Progenitor cell of endocrine pancreas (in vitro differentiated cells): ENCODE results near the gene GNGT1. TPM values are rescaled to one million over a fixed set of nuclear protein-coding genes. Genes with fewer than 3 reads are reported as not detected.

ENCODE experiments used
- DNase-seq: peaks from one replicate; pipeline ENCODE4 v3.0.0; 2021; ENCODE audit warnings: low spot score; ENCODE audit not compliant: unreplicated experiment
- H3K27ac Mint-ChIP-seq: 2 replicates; pipeline ENCODE4 v1.8.0; 2021; ENCODE audit warnings: mild to moderate bottlenecking, moderate library complexity, mixed read lengths
- H3K27me3 Mint-ChIP-seq: 2 replicates; pipeline ENCODE4 v1.8.0; 2021; ENCODE audit warnings: mixed read lengths
- H3K36me3 Mint-ChIP-seq: 2 replicates; pipeline ENCODE4 v1.8.0; 2022; ENCODE audit warnings: mixed read lengths; ENCODE audit not compliant: insufficient read depth
- H3K4me1 Mint-ChIP-seq: 2 replicates; pipeline ENCODE4 v1.8.0; 2021; ENCODE audit warnings: low read depth, mixed read lengths
- H3K4me3 Mint-ChIP-seq: 2 replicates; pipeline ENCODE4 v1.8.0; 2021; ENCODE audit warnings: low read depth, mild to moderate bottlenecking, moderate library complexity, mixed read lengths
- H3K9me3 Mint-ChIP-seq: 2 replicates; pipeline ENCODE4 v1.8.0; 2021; ENCODE audit warnings: low read depth, mixed read lengths
- total RNA-seq: library from RNA; stranded (reverse); gene quantifications from 2 replicates; pipeline ENCODE4 v1.2.1, GENCODE V29; 2021
- TF ChIP-seq, protein P1 (sequence below): fragments of 200-600 bp; sonication (generic); IDR thresholded peaks from one replicate; pipeline ENCODE4 v1.5.0; 2021; ENCODE audit warnings: antibody characterized with exemption, mild to moderate bottlenecking; ENCODE audit not compliant: unreplicated experiment

The GNGT1 gene
- total RNA-seq, 1 donor from 2014 or later = not detected

GRCh38 chr7:93883078-93883916, 23.1 kb upstream of the GNGT1 start:
- H3K9me3 Mint-ChIP-seq = peaks cover 6% of the 10 kb centered on the region
- H3K36me3 Mint-ChIP-seq = no peaks in the 10 kb centered on the region
- TF ChIP-seq, protein P1, sequence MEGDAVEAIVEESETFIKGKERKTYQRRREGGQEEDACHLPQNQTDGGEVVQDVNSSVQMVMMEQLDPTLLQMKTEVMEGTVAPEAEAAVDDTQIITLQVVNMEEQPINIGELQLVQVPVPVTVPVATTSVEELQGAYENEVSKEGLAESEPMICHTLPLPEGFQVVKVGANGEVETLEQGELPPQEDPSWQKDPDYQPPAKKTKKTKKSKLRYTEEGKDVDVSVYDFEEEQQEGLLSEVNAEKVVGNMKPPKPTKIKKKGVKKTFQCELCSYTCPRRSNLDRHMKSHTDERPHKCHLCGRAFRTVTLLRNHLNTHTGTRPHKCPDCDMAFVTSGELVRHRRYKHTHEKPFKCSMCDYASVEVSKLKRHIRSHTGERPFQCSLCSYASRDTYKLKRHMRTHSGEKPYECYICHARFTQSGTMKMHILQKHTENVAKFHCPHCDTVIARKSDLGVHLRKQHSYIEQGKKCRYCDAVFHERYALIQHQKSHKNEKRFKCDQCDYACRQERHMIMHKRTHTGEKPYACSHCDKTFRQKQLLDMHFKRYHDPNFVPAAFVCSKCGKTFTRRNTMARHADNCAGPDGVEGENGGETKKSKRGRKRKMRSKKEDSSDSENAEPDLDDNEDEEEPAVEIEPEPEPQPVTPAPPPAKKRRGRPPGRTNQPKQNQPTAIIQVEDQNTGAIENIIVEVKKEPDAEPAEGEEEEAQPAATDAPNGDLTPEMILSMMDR = no peak
- no peak overlapping the region for H3K4me3 Mint-ChIP-seq
- no peak for DNase-seq
- no peaks in the 10 kb centered on the region for H3K4me1 Mint-ChIP-seq
- H3K27me3 Mint-ChIP-seq = peaks cover 8% of the 10 kb centered on the region
- H3K27ac Mint-ChIP-seq = no peak overlapping the region

DNA sequence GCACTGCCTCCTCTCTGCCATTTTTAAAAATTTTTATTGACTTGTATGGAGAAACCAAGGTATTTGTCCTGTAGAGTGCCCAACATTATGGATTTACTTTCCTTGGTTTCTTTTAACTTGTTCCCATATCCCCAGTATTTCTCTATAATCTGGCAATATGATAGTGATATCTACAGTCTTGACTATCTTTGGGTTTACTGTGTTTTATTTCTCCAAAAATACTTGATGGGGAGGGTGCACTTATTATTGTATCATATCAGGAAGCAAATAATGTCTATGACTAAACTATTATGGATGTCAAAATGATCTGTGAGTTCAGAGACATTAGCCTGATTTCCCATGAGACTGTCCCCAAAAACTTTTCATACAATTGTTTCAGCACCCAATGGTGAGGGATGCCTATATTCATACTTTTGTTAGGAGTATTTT, 22.4 kb upstream of the GNGT1 start:
- Mint-ChIP-seq H3K4me3 (no peak overlapping the region), H3K4me1 (no peaks in the 10 kb centered on the region), H3K27ac (no peak overlapping the region), H3K36me3 (no peaks in the 10 kb centered on the region), H3K9me3 (peaks cover 6% of the 10 kb centered on the region), H3K27me3 (peaks cover 14% of the 10 kb centered on the region)
- DNase-seq = no peak
- TF ChIP-seq, protein P1 = no peak

DNA sequence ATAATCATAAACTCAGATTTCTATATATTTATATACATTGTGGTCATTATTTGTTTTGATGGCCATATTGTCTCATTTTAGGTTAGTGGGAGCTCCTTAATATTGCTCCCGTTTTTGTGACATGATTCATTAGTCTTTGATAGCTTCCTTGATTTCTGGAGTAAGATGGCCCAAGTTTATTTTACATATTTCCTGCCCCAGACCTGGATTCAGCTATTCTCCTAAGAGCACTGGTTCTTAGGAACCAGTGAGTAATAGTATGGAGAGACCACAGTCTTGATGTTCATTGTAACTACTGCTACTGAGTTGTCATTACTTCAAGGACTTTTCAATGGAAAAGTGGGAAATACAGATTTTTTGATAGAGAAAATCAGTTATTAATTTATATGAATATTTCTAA, 21.8 kb upstream of the GNGT1 start:
- Mint-ChIP-seq H3K36me3 (no peaks in the 10 kb centered on the region), H3K27ac (no peak overlapping the region), H3K4me1 (no peaks in the 10 kb centered on the region), H3K4me3 (no peak overlapping the region), H3K27me3 (peaks cover 20% of the 10 kb centered on the region), H3K9me3 (peaks cover 3% of the 10 kb centered on the region)
- TF ChIP-seq, protein P1 = no peak
- no peak for DNase-seq

GRCh38 chr7:93889261-93889660, 17.1 kb upstream of the GNGT1 start:
- H3K4me1 Mint-ChIP-seq = peaks cover 2% of the 10 kb centered on the region
- no peak overlapping the region for H3K27ac Mint-ChIP-seq
- DNase-seq = no peak
- peaks cover 52% of the 10 kb centered on the region for H3K27me3 Mint-ChIP-seq
- peak overlapping the region; percentile 89 for H3K4me3 Mint-ChIP-seq
- no peaks in the 10 kb centered on the region for H3K9me3 Mint-ChIP-seq
- TF ChIP-seq, protein P1 = no peak
- H3K36me3 Mint-ChIP-seq = no peaks in the 10 kb centered on the region

DNA sequence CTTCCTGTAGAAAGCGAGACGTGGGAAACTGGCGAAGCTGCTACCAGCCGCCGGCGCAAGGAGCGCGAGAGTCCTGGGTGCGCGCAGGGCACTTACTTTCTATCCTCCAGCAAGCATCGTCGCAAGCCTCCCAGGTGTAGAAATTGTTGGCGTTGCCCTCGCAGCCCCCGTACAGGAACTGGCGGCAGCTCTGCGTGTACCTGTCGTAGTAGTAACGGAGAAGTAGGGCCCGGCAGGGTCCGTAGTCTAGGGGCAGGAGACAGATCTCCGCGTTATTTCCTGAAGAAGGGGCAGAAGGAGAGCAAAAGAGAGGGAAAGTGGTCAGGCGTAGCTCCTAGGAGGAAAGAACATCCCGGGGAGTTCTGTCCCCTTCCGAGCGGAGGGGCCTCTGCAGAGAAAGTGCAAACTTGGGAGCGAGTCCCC, 16.3 kb upstream of the GNGT1 start:
- Mint-ChIP-seq H3K36me3 (no peaks in the 10 kb centered on the region), H3K27ac (peak overlapping the region; percentile 67), H3K9me3 (no peaks in the 10 kb centered on the region), H3K4me3 (peak overlapping the region; percentile 89), H3K4me1 (peaks cover 6% of the 10 kb centered on the region), H3K27me3 (peaks cover 52% of the 10 kb centered on the region)
- TF ChIP-seq, protein P1 = peak; percentile 14
- peak; percentile 27 for DNase-seq
